ENCODE data around the gene UVSSA.

DNA sequence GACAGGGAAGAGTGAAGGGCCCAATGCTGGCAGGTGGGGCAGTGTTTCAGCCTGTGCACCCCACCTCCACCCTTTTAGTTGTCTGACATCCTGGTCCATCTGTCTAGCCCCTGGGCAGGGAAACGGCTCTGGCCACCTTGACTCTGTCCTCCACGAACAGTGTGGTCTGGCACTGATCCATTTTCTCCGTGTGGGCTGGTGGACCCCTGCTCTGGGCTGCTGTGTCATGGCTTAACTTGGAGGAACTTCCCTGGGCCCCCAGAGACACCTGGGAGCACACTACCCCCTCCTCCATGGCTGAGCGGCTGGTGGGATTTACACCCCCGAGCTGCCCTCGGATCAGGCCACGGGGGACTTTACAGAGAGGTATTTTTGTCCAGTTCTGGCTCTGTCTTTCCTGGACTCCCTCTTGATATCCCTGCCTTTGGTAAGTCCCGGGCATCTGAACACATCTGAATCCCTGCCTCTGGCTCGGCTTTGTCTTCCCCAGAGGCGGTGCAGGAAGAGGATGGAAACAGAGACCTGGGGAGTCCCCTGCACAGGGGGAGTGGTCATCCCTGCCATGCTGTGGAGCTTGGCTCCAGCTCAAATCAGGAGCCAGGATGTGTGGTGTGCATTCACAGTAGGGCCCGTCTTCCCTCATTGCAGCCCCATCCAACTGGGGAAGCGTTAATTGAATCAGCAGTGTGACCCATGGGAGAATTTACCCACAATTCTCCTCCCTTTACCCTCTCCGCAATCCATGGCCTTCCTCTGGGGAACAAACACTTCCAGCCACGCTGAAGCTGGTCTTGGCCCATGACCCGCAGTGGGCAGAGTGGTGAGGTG lies 65.6 kb downstream of the UVSSA start:
- TF ChIP-seq EZH2 (IDR thresholded peaks at IDR 0.05; ENCODE audit: borderline replicate concordance, insufficient read depth, low read depth, low read length, poor library complexity, severe bottlenecking) (no peak), CTCF (IDR thresholded peaks at IDR 0.05) (no peak)

All from B cell (primary cell).